ENCODE measurements around the gene S100A4.

Gene S100A4

GRCh38 chr1:153505576-153505975, 40.0 kb downstream of the S100A4 start:
- TF ChIP-seq ZFX (IDR thresholded peaks at IDR 0.05; ENCODE audit: borderline replicate concordance) (no peak), CTCF (IDR thresholded peaks at IDR 0.05) (no peak)
- no peak overlapping the region for H3K27ac ChIP-seq

- no peak overlapping the region for H3K27ac ChIP-seq
These were observed 41.8 kb downstream of the S100A4 start for GRCh38 chr1:153503766-153504165.

GRCh38 chr1:153498746-153499145, 46.9 kb downstream of the S100A4 start:
- no peak overlapping the region for H3K27ac ChIP-seq
- TF ChIP-seq CTCF (IDR thresholded peaks at IDR 0.05) (no peak), ZFX (IDR thresholded peaks at IDR 0.05; ENCODE audit: borderline replicate concordance) (no peak)

More at GRCh38 chr1:153503766-153504165, 41.8 kb downstream of the S100A4 start:
- no peak for TF ChIP-seq CTCF (IDR thresholded peaks at IDR 0.05)
- no peak for TF ChIP-seq ZFX (IDR thresholded peaks at IDR 0.05; ENCODE audit: borderline replicate concordance)

GRCh38 chr1:153495536-153495935, 50.1 kb downstream of the S100A4 start:
- H3K27ac ChIP-seq: no peak overlapping the region
- TF ChIP-seq CTCF (IDR thresholded peaks at IDR 0.05) (no peak), ZFX (IDR thresholded peaks at IDR 0.05; ENCODE audit: borderline replicate concordance) (no peak)

- TF ChIP-seq CTCF (IDR thresholded peaks at IDR 0.05) (peak; percentile 97), ZFX (IDR thresholded peaks at IDR 0.05; ENCODE audit: borderline replicate concordance) (no peak)
- no peak overlapping the region for H3K27ac ChIP-seq
These were observed 50.5 kb downstream of the S100A4 start for GRCh38 chr1:153494976-153495535.

Data from 22Rv1 (cell line).